CD4-positive, alpha-beta T cell treated with Interleukin-17A for 4 hours (primary cell): ENCODE results near the gene TSNAXIP1.

Source experiments
- DNase-seq: peaks from one replicate; pipeline ENCODE4 v3.0.0-alpha.2; 2020; ENCODE audit warnings: mixed read lengths

TSNAXIP1 gene

GRCh38 chr16:67806428-67807147 is at the start of gene TSNAXIP1, which contains the start of gene RANBP10:
Gene TSNAXIP1 (plus strand): TSS chr16:67806889. CDS start chr16:67807150, 261 bp downstream.
Gene RANBP10 (minus strand): TSS chr16:67806560. CDS start chr16:67806536, 24 bp downstream.
- DNase-seq: peak; percentile 96

- DNase-seq: no peak
Observed at GRCh38 chr16:67758006-67758405, 48.7 kb upstream of the TSNAXIP1 start.

- no peak for DNase-seq
Observed at GRCh38 chr16:67758966-67759365, 47.7 kb upstream of the TSNAXIP1 start.

- DNase-seq: no peak
Observed at GRCh38 chr16:67760206-67760955, 46.3 kb upstream of the TSNAXIP1 start.

GRCh38 chr16:67760956-67761230 is 45.8 kb upstream of the TSNAXIP1 start:
- no peak for DNase-seq

GRCh38 chr16:67761924-67762323 is 44.8 kb upstream of the TSNAXIP1 start:
- DNase-seq: no peak

GRCh38 chr16:67762385-67762784 is 44.3 kb upstream of the TSNAXIP1 start:
- DNase-seq: no peak

GRCh38 chr16:67763066-67763465 is 43.6 kb upstream of the TSNAXIP1 start:
- DNase-seq: no peak

GRCh38 chr16:67764158-67764667 is 42.5 kb upstream of the TSNAXIP1 start:
- DNase-seq: no peak

GRCh38 chr16:67766291-67766690 is 40.4 kb upstream of the TSNAXIP1 start:
- no peak for DNase-seq

- DNase-seq: no peak
Observed at GRCh38 chr16:67767953-67768352, 38.7 kb upstream of the TSNAXIP1 start.

GRCh38 chr16:67770346-67770991 is 36.2 kb upstream of the TSNAXIP1 start:
- DNase-seq: no peak

- no peak for DNase-seq
Observed at GRCh38 chr16:67773099-67773498, 33.6 kb upstream of the TSNAXIP1 start.

GRCh38 chr16:67773569-67774456 is 32.9 kb upstream of the TSNAXIP1 start:
- DNase-seq: no peak

- DNase-seq: no peak
Observed at GRCh38 chr16:67774457-67774853, 32.2 kb upstream of the TSNAXIP1 start.

GRCh38 chr16:67775273-67775672 is 31.4 kb upstream of the TSNAXIP1 start:
- DNase-seq: no peak

- DNase-seq: no peak
Observed at GRCh38 chr16:67779256-67780014, 27.3 kb upstream of the TSNAXIP1 start.

GRCh38 chr16:67780847-67781564 is 25.7 kb upstream of the TSNAXIP1 start:
- no peak for DNase-seq

GRCh38 chr16:67781565-67781921 is 25.1 kb upstream of the TSNAXIP1 start:
- peak; percentile 32 for DNase-seq

- no peak for DNase-seq
Observed at GRCh38 chr16:67782567-67783352, 23.9 kb upstream of the TSNAXIP1 start.
